Measurements from ENCODE around the gene TFPI. TPM values are rescaled to one million over a fixed set of nuclear protein-coding genes. Genes with fewer than 3 reads are reported as not detected.

The TFPI gene
- total and polyA plus RNA-seq, 12 donors = 12.6 to 51.0 (median 21.0) TPM

DNA sequence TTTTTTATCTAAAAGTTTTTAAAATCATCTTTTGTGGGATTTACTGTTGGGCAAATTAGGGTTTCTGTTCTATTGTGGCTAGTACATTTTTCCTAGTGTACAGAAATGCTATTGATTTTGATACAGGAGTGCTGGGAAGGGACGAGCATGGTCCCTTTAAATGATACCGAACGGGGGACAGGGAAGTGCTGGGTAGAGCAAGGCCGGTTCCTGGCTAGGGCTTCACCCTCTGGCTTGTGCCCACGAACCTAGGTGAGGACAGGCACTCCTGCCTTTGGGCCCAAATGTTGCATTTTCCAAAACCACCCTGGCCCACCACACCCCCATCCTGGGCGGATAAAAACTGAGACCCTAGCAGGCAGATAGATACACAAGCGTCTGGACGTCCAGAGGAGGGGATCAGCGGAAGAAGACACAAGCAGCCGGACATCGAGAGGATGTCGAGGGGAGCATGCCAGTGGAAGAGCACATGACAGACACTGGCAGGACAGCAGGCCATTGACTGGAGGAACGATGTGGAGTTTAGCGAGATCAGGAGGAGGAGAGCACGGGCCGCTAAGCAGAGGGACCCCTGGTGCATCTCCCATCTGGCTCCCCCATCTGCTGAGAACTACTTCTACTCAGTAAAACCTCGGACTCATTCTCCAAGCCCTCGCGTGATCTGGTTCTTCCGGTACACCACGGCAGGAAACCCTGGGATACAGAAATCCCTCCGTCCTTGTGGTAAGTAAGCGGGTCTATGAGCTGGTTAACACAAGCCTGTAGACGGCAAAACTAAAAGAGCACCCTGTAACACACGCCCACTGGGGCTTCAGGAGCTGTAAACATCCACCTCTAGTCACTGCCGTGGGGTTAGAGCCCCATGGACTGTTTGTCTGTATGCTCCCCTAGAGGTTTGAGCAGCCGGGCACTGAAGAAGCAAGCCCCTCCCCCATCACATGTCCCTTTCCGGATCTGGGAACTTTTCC, 92.7 kb downstream of the TFPI start:
- intact Hi-C loops (cut with DNase I) = no loop called here
- H3K4me3 ChIP-seq = peak overlapping the region in 9 of 10 donors; percentile 11 to 52 (median 31)
- H3K27ac ChIP-seq = peak overlapping the region in 2 of 10 donors; percentile 12 to 26
- WGBS, 2 donors = 60 to 71% methylated on average over 28 of the region's 28 CpGs
- H3K36me3 ChIP-seq = peaks cover 0 to 12% (median 0%) of the 10 kb centered on the region in 9 donors
- H3K4me1 ChIP-seq = peaks cover 0 to 23% (median 7%) of the 10 kb centered on the region in 9 donors
- TF ChIP-seq, protein P1, sequence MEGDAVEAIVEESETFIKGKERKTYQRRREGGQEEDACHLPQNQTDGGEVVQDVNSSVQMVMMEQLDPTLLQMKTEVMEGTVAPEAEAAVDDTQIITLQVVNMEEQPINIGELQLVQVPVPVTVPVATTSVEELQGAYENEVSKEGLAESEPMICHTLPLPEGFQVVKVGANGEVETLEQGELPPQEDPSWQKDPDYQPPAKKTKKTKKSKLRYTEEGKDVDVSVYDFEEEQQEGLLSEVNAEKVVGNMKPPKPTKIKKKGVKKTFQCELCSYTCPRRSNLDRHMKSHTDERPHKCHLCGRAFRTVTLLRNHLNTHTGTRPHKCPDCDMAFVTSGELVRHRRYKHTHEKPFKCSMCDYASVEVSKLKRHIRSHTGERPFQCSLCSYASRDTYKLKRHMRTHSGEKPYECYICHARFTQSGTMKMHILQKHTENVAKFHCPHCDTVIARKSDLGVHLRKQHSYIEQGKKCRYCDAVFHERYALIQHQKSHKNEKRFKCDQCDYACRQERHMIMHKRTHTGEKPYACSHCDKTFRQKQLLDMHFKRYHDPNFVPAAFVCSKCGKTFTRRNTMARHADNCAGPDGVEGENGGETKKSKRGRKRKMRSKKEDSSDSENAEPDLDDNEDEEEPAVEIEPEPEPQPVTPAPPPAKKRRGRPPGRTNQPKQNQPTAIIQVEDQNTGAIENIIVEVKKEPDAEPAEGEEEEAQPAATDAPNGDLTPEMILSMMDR (IDR thresholded peaks at IDR 0.05) = no peak
- ATAC-seq (peak; percentile 44 to 96 (median 76)), DNase-seq (peak; percentile 18 to 51)
- no peaks in the 10 kb centered on the region for H3K9me3 ChIP-seq
- no peaks in the 10 kb centered on the region for H3K27me3 ChIP-seq

DNA sequence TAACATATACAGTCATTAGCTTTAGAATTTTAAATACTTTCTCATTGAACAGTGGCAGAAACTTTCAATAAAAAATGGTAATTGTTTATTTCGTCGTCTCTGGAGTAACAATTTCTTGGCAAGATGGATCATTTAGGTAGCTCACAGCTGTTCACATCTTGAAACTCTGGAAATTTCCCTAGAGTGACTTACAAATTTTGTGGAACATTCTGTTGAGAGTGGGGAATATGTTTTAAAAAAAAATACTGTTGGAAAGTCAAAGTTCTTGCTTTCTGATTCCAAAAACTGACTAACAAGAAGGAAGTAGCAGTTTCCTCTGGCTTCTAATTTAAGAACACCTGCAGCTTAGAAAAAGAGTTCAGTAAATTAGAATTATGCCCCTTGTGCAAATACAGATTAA, 95.0 kb downstream of the TFPI start:
- Histone ChIP-seq H3K27me3 (no peaks in the 10 kb centered on the region), H3K4me1 (peaks cover 0 to 23% (median 7%) of the 10 kb centered on the region in 9 donors), H3K36me3 (no peaks in the 10 kb centered on the region), H3K4me3 (no peak overlapping the region), H3K27ac (peak overlapping the region in 5 of 10 donors; percentile 33 to 49 (median 36)), H3K9me3 (no peaks in the 10 kb centered on the region)
- 46 to 52% methylated on average over 2 of the region's 2 CpGs for WGBS, 2 donors
- intact Hi-C loops (cut with DNase I) = loop anchor here in 4 of 10 donors (10.0 kb wide), 4 partner anchors 314 to 594 kb away; no protein-coding TSS in a partner anchor
- TF ChIP-seq, protein P1 (IDR thresholded peaks at IDR 0.05) = no peak
- ATAC-seq = peak in 6 of 8 donors; percentile 37 to 80 (median 58)
- no peak for DNase-seq

- WGBS, 2 donors = 88 to 93% methylated on average over 1 of the region's 1 CpG
- DNase-seq = no peak
- ATAC-seq = no peak
These were observed 101.1 kb downstream of the TFPI start for GRCh38 chr2:187453078-187453641.

GRCh38 chr2:187451510-187451909, 102.7 kb downstream of the TFPI start:
- no peaks in the 10 kb centered on the region for H3K9me3 ChIP-seq
- no peak for ATAC-seq

More at GRCh38 chr2:187453078-187453641, 101.1 kb downstream of the TFPI start:
- Histone ChIP-seq H3K27me3 (no peaks in the 10 kb centered on the region), H3K9me3 (no peaks in the 10 kb centered on the region), H3K4me1 (no peaks in the 10 kb centered on the region), H3K36me3 (no peaks in the 10 kb centered on the region), H3K27ac (no peak overlapping the region), H3K4me3 (no peak overlapping the region)
- TF ChIP-seq, protein P1 (IDR thresholded peaks at IDR 0.05) = peak in 8 of 9 donors; percentile 30 to 75 (median 56)
- intact Hi-C loops (cut with DNase I) = loop anchor here (1.0 to 10.0 kb wide), 12 partner anchors 151 to 591 kb away; no protein-coding TSS in a partner anchor

More at GRCh38 chr2:187451510-187451909, 102.7 kb downstream of the TFPI start:
- no peak overlapping the region for H3K27ac ChIP-seq
- no peaks in the 10 kb centered on the region for H3K36me3 ChIP-seq
- no peak overlapping the region for H3K4me3 ChIP-seq
- TF ChIP-seq, protein P1 (IDR thresholded peaks at IDR 0.05) = no peak
- intact Hi-C loops (cut with DNase I) = loop anchor here (5.0 to 10.0 kb wide), 8 partner anchors 149 to 589 kb away; no protein-coding TSS in a partner anchor
- H3K27me3 ChIP-seq = no peaks in the 10 kb centered on the region
- no peak for DNase-seq
- no peaks in the 10 kb centered on the region for H3K4me1 ChIP-seq
